GM23338 (cell line): ENCODE measurements around the gene IZUMO1. TPM values are rescaled to one million over a fixed set of nuclear protein-coding genes. Genes with fewer than 3 reads are reported as not detected.

ENCODE experiments used
- ATAC-seq: fragments of 200-7000 bp; cut with Tn5 transposase; 3 replicates; pipeline ENCODE4 v1.9.1; 2020
- DNase-seq: peaks from one replicate; pipeline ENCODE4 v3.0.0-alpha.2; 2015; ENCODE audit warnings: low spot score
- H2AFZ ChIP-seq: fragments of 200-600 bp; sonication (generic); 2 replicates; pipeline ENCODE4 v1.8.0; 2016; ENCODE audit warnings: antibody characterized with exemption, mild to moderate bottlenecking, moderate library complexity
- H3F3A ChIP-seq: fragments of 200-600 bp; sonication (generic); replicated peaks from 2 replicates; pipeline ENCODE4 v1.8.0; 2017; ENCODE audit warnings: antibody characterized with exemption, mixed run types, low read depth
- H3K27ac ChIP-seq: fragments of 200-600 bp; sonication (generic); 2 replicates; pipeline ENCODE4 v1.6.1; 2016; ENCODE audit warnings: low read depth
- H3K27me3 ChIP-seq: fragments of 200-600 bp; sonication (generic); 2 replicates; pipeline ENCODE4 v1.8.0; 2016; ENCODE audit warnings: mild to moderate bottlenecking, mixed run types, moderate library complexity; ENCODE audit not compliant: insufficient read depth
- H3K36me3 ChIP-seq: fragments of 200-600 bp; sonication (generic); 2 replicates; pipeline ENCODE4 v1.8.0; 2016; ENCODE audit warnings: mild to moderate bottlenecking; ENCODE audit not compliant: insufficient read depth
- H3K4me1 ChIP-seq: fragments of 200-600 bp; sonication (generic); 2 replicates; pipeline ENCODE4 v1.8.0; 2016; ENCODE audit warnings: mild to moderate bottlenecking, moderate library complexity; ENCODE audit not compliant: insufficient read depth
- H3K4me2 ChIP-seq: fragments of 200-600 bp; sonication (generic); 2 replicates; pipeline ENCODE4 v1.7.1; 2017; ENCODE audit warnings: mixed run types
- H3K4me3 ChIP-seq: fragments of 200-600 bp; sonication (generic); 2 replicates; pipeline ENCODE4 v1.6.1; 2016; ENCODE audit warnings: mixed run types
- H3K79me2 ChIP-seq: fragments of 200-600 bp; sonication (generic); replicated peaks from 2 replicates; pipeline ENCODE4 v1.8.0; 2017; ENCODE audit warnings: mild to moderate bottlenecking; ENCODE audit not compliant: insufficient read depth
- H3K9me2 ChIP-seq: fragments of 200-600 bp; sonication (generic); 2 replicates; pipeline ENCODE4 v1.8.0; 2017; ENCODE audit not compliant: insufficient read depth
- H4K20me1 ChIP-seq: fragments of 200-600 bp; sonication (generic); replicated peaks from 2 replicates; pipeline ENCODE4 v1.8.0; 2017; ENCODE audit warnings: mild to moderate bottlenecking; ENCODE audit not compliant: insufficient read depth
- H3K27ac Mint-ChIP-seq: 2 replicates; pipeline ENCODE4 v1.8.0; 2020; ENCODE audit warnings: inconsistent platforms, mild to moderate bottlenecking, moderate library complexity, mixed read lengths
- H3K27me3 Mint-ChIP-seq: 3 replicates; pipeline ENCODE4 v1.8.0; 2022; ENCODE audit warnings: low read depth, mild to moderate bottlenecking, moderate library complexity, mixed read lengths, inconsistent platforms; ENCODE audit not compliant: insufficient read depth, poor library complexity
- H3K36me3 Mint-ChIP-seq: 3 replicates; pipeline ENCODE4 v1.8.0; 2021; ENCODE audit warnings: low read depth, mild to moderate bottlenecking, inconsistent platforms, moderate library complexity, mixed read lengths
- H3K4me1 Mint-ChIP-seq: 3 replicates; pipeline ENCODE4 v1.8.0; 2020; ENCODE audit warnings: mild to moderate bottlenecking, inconsistent platforms, mixed read lengths
- H3K4me3 Mint-ChIP-seq: 3 replicates; pipeline ENCODE4 v1.8.0; 2021; ENCODE audit warnings: moderate library complexity, mild to moderate bottlenecking, inconsistent platforms, mixed read lengths
- H3K9me3 Mint-ChIP-seq: 3 replicates; pipeline ENCODE4 v1.8.0; 2020; ENCODE audit warnings: moderate library complexity, mild to moderate bottlenecking, inconsistent platforms, mixed read lengths
- CREB1 ChIP-seq: fragments of 250-450 bp; sonication (Bioruptor Pico); IDR thresholded peaks from 2 replicates; pipeline ENCODE4 v1.5.0; 2020; ENCODE audit warnings: low read depth, mild to moderate bottlenecking, moderate library complexity
- EZH2 ChIP-seq: fragments of 200-600 bp; sonication (generic); IDR thresholded peaks from one replicate; pipeline ENCODE4 v1.8.0; 2017; ENCODE audit warnings: antibody characterized with exemption, mild to moderate bottlenecking, low read depth; ENCODE audit not compliant: unreplicated experiment
- JUNB ChIP-seq: IDR thresholded peaks from one replicate; pipeline ENCODE4 v1.6.1; 2016; ENCODE audit warnings: antibody characterized with exemption; ENCODE audit not compliant: unreplicated experiment
- NANOG ChIP-seq: IDR thresholded peaks from 2 replicates; pipeline ENCODE4 v1.6.1; 2016; ENCODE audit warnings: antibody characterized with exemption, borderline replicate concordance
- POLR2AphosphoS5 ChIP-seq: IDR thresholded peaks from 2 replicates; pipeline ENCODE4 v1.6.1; 2016; ENCODE audit warnings: antibody characterized with exemption, low read depth
- polyA plus RNA-seq: library from polyadenylated mRNA; unstranded; fragments of >200 nt; fragmentation: Nextera tagmentation; extraction: Ambion mirVana; gene quantifications from 2 replicates; pipeline ENCODE4 v1.2.1, GENCODE V29; 2016
- total RNA-seq: library from RNA; depleted of rRNA; stranded (reverse); fragments of >200 nt; shearing (Covaris generic); gene quantifications from 2 replicates; pipeline ENCODE4 v1.2.3, GENCODE V29; 2014
- TF ChIP-seq, protein P1 (sequence below): fragments of 250-450 bp; sonication (Bioruptor Pico); IDR thresholded peaks from 2 replicates; pipeline ENCODE4 v1.5.0; 2020; ENCODE audit warnings: mild to moderate bottlenecking, moderate library complexity
- TF ChIP-seq, protein P2 (sequence below): IDR thresholded peaks from 2 replicates; pipeline ENCODE4 v1.6.1; 2016; ENCODE audit warnings: antibody characterized with exemption

IZUMO1 gene
- total and polyA plus RNA-seq, 2 experiments from 2014 or later, result 1.2 to 3.5 TPM

GRCh38 chr19:48711106-48711662 is 35.5 kb downstream of the IZUMO1 start (continued):
- TF ChIP-seq, protein P1, sequence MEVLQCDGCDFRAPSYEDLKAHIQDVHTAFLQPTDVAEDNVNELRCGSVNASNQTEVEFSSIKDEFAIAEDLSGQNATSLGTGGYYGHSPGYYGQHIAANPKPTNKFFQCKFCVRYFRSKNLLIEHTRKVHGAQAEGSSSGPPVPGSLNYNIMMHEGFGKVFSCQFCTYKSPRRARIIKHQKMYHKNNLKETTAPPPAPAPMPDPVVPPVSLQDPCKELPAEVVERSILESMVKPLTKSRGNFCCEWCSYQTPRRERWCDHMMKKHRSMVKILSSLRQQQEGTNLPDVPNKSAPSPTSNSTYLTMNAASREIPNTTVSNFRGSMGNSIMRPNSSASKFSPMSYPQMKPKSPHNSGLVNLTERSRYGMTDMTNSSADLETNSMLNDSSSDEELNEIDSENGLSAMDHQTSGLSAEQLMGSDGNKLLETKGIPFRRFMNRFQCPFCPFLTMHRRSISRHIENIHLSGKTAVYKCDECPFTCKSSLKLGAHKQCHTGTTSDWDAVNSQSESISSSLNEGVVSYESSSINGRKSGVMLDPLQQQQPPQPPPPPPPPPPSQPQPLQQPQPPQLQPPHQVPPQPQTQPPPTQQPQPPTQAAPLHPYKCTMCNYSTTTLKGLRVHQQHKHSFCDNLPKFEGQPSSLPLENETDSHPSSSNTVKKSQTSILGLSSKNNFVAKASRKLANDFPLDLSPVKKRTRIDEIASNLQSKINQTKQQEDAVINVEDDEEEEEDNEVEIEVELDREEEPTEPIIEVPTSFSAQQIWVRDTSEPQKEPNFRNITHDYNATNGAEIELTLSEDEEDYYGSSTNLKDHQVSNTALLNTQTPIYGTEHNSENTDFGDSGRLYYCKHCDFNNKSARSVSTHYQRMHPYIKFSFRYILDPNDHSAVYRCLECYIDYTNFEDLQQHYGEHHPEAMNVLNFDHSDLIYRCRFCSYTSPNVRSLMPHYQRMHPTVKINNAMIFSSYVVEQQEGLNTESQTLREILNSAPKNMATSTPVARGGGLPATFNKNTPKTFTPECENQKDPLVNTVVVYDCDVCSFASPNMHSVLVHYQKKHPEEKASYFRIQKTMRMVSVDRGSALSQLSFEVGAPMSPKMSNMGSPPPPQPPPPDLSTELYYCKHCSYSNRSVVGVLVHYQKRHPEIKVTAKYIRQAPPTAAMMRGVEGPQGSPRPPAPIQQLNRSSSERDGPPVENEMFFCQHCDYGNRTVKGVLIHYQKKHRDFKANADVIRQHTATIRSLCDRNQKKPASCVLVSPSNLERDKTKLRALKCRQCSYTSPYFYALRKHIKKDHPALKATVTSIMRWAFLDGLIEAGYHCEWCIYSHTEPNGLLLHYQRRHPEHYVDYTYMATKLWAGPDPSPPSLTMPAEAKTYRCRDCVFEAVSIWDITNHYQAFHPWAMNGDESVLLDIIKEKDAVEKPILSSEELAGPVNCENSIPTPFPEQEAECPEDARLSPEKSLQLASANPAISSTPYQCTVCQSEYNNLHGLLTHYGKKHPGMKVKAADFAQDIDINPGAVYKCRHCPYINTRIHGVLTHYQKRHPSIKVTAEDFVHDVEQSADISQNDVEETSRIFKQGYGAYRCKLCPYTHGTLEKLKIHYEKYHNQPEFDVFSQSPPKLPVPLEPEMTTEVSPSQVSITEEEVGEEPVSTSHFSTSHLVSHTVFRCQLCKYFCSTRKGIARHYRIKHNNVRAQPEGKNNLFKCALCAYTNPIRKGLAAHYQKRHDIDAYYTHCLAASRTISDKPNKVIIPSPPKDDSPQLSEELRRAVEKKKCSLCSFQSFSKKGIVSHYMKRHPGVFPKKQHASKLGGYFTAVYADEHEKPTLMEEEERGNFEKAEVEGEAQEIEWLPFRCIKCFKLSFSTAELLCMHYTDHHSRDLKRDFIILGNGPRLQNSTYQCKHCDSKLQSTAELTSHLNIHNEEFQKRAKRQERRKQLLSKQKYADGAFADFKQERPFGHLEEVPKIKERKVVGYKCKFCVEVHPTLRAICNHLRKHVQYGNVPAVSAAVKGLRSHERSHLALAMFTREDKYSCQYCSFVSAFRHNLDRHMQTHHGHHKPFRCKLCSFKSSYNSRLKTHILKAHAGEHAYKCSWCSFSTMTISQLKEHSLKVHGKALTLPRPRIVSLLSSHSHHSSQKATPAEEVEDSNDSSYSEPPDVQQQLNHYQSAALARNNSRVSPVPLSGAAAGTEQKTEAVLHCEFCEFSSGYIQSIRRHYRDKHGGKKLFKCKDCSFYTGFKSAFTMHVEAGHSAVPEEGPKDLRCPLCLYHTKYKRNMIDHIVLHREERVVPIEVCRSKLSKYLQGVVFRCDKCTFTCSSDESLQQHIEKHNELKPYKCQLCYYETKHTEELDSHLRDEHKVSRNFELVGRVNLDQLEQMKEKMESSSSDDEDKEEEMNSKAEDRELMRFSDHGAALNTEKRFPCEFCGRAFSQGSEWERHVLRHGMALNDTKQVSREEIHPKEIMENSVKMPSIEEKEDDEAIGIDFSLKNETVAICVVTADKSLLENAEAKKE, result no peak
- TF ChIP-seq, protein P2, sequence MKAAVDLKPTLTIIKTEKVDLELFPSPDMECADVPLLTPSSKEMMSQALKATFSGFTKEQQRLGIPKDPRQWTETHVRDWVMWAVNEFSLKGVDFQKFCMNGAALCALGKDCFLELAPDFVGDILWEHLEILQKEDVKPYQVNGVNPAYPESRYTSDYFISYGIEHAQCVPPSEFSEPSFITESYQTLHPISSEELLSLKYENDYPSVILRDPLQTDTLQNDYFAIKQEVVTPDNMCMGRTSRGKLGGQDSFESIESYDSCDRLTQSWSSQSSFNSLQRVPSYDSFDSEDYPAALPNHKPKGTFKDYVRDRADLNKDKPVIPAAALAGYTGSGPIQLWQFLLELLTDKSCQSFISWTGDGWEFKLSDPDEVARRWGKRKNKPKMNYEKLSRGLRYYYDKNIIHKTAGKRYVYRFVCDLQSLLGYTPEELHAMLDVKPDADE, result no peak

DNA sequence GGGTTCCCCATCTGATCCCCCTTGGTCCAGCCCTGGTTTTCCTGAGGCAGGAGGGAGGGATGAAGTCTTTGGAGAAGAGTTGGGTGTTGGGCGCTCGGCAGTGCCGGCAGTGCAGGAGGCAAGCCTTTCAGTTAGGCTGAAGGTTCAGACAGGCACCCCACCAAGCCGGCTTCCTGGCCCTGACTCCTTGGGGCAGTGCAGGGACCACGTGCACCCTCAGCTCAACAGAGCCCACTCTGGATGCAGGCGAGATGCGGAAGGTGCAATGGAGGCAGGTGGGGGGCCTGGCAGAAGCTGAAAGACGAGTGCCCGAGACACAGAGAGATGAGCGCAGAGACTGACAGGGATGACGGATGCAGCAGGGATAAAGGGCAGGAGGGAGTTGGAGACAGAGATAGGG is 38.2 kb downstream of the IZUMO1 start:
- no peak overlapping the region for H3K27ac Mint-ChIP-seq
- TF ChIP-seq CREB1 (CRISPR knock-in tag) (no peak), EZH2 (no peak), NANOG (no peak), POLR2AphosphoS5 (no peak), JUNB (no peak)
- TF ChIP-seq, protein P1, result no peak

More for the DNA sequence above, 38.2 kb downstream of the IZUMO1 start:
- Histone ChIP-seq H3K9me2 (no peaks in the 10 kb centered on the region), H3K27me3 (no peaks in the 10 kb centered on the region), H2AFZ (no peak overlapping the region), H3F3A (0 out of 2 replicates have a peak, but pooled peaks cover 4% of the 10 kb centered on the region), H3K79me2 (no peaks in the 10 kb centered on the region), H3K36me3 (no peaks in the 10 kb centered on the region), H4K20me1 (no peaks in the 10 kb centered on the region), H3K27ac (no peak overlapping the region), H3K4me2 (0 out of 2 replicates have a peak overlapping the region, but pooled peaks have one; percentile 57), H3K4me1 (peaks cover 12% of the 10 kb centered on the region; the same call in 1 of the 2 replicates), H3K4me3 (0 out of 2 replicates have a peak overlapping the region, but pooled peaks have one; percentile 36)
- Mint-ChIP-seq H3K27me3 (peaks cover 18% of the 10 kb centered on the region), H3K36me3 (peaks cover 28% of the 10 kb centered on the region), H3K4me3 (no peak overlapping the region; the same call in 2 of the 3 replicates), H3K4me1 (peaks cover 14% of the 10 kb centered on the region), H3K9me3 (peaks cover 17% of the 10 kb centered on the region)
- DNase-seq (peak; percentile 50), ATAC-seq (peak; percentile 36)
